Activated T-helper 2 cell treated with anti-CD3 and anti-CD28 coated beads, Interferon-gamma antibody, Interleukin-2, Interleukin-4, amounts not matched to agents 10 μg/mL and 5 μg/mL and 100 μg/mL, durations not matched to agents 14 hours and 24 hours and 36 hours (primary cell): Measurements from ENCODE around the gene UBE2E2. TPM values are rescaled to one million over a fixed set of nuclear protein-coding genes. Genes with fewer than 3 reads are reported as not detected.

Experiments
- DNase-seq: peaks from one replicate; pipeline ENCODE4 v3.0.0; 2021; ENCODE audit warnings: low spot score
- H3K27ac Mint-ChIP-seq: one replicate; pipeline ENCODE4 v1.8.0; 2021; ENCODE audit warnings: mixed read lengths
- H3K27me3 Mint-ChIP-seq: one replicate; pipeline ENCODE4 v1.8.0; 2021; ENCODE audit warnings: low read depth, mixed read lengths
- H3K36me3 Mint-ChIP-seq: one replicate; pipeline ENCODE4 v1.8.0; 2021; ENCODE audit warnings: low read depth, mixed read lengths
- H3K4me1 Mint-ChIP-seq: one replicate; pipeline ENCODE4 v1.8.0; 2021; ENCODE audit warnings: low read depth, mixed read lengths
- H3K4me3 Mint-ChIP-seq: one replicate; pipeline ENCODE4 v1.8.0; 2021; ENCODE audit warnings: low read depth, mild to moderate bottlenecking, moderate library complexity, mixed read lengths
- H3K9me3 Mint-ChIP-seq: one replicate; pipeline ENCODE4 v1.8.0; 2021; ENCODE audit warnings: mixed read lengths
- intact Hi-C: fragments of 100-400 bp; cut with micrococcal nuclease; formaldehyde crosslinking; loops from one replicate; pipeline ENCODE4 v1.15.1; 2023
- total RNA-seq: library from RNA; stranded (reverse); gene quantifications from 2 replicates; pipeline ENCODE4 v1.2.3, GENCODE V29; 2022

The UBE2E2 gene
- total RNA-seq, 1 donor from 2014 or later: 7.5 TPM

- H3K27ac Mint-ChIP-seq: no peak overlapping the region
- DNase-seq: no peak
- intact Hi-C loops: no loop called here
- no peaks in the 10 kb centered on the region for H3K9me3 Mint-ChIP-seq
- H3K4me3 Mint-ChIP-seq: no peak overlapping the region
- H3K36me3 Mint-ChIP-seq: no peaks in the 10 kb centered on the region
- H3K27me3 Mint-ChIP-seq: peaks cover 8% of the 10 kb centered on the region
- H3K4me1 Mint-ChIP-seq: no peaks in the 10 kb centered on the region
Observed at GRCh38 chr3:23405081-23405480, 202.0 kb downstream of the UBE2E2 start.

- Mint-ChIP-seq H3K27ac (no peak overlapping the region), H3K4me1 (no peaks in the 10 kb centered on the region), H3K36me3 (no peaks in the 10 kb centered on the region), H3K27me3 (peaks cover 12% of the 10 kb centered on the region), H3K9me3 (no peaks in the 10 kb centered on the region), H3K4me3 (no peak overlapping the region)
- no peak for DNase-seq
- intact Hi-C loops: no loop called here
Observed at GRCh38 chr3:23406601-23407000, 203.5 kb downstream of the UBE2E2 start.

- Mint-ChIP-seq H3K9me3 (peaks cover 5% of the 10 kb centered on the region), H3K36me3 (no peaks in the 10 kb centered on the region), H3K4me3 (no peak overlapping the region), H3K27ac (no peak overlapping the region), H3K27me3 (no peaks in the 10 kb centered on the region), H3K4me1 (no peaks in the 10 kb centered on the region)
- no peak for DNase-seq
- intact Hi-C loops: no loop called here
Observed at GRCh38 chr3:23418026-23418425, 214.9 kb downstream of the UBE2E2 start.

GRCh38 chr3:23421811-23422516, 218.8 kb downstream of the UBE2E2 start:
- intact Hi-C loops: no loop called here
- Mint-ChIP-seq H3K9me3 (no peaks in the 10 kb centered on the region), H3K4me3 (no peak overlapping the region), H3K4me1 (no peaks in the 10 kb centered on the region), H3K27me3 (peaks cover 13% of the 10 kb centered on the region), H3K36me3 (no peaks in the 10 kb centered on the region), H3K27ac (no peak overlapping the region)
- no peak for DNase-seq

GRCh38 chr3:23422517-23422851, 219.4 kb downstream of the UBE2E2 start:
- intact Hi-C loops: no loop called here
- no peak for DNase-seq
- no peaks in the 10 kb centered on the region for H3K4me1 Mint-ChIP-seq
- H3K27ac Mint-ChIP-seq: no peak overlapping the region
- H3K9me3 Mint-ChIP-seq: no peaks in the 10 kb centered on the region
- peaks cover 14% of the 10 kb centered on the region for H3K27me3 Mint-ChIP-seq
- no peaks in the 10 kb centered on the region for H3K36me3 Mint-ChIP-seq
- no peak overlapping the region for H3K4me3 Mint-ChIP-seq

GRCh38 chr3:23425410-23425809, 222.3 kb downstream of the UBE2E2 start:
- no peak for DNase-seq
- intact Hi-C loops: no loop called here
- H3K4me3 Mint-ChIP-seq: no peak overlapping the region

GRCh38 chr3:23430781-23431398, 227.8 kb downstream of the UBE2E2 start:
- peaks cover 16% of the 10 kb centered on the region for H3K27me3 Mint-ChIP-seq
- no peak for DNase-seq
- H3K36me3 Mint-ChIP-seq: no peaks in the 10 kb centered on the region
- no peaks in the 10 kb centered on the region for H3K9me3 Mint-ChIP-seq
- intact Hi-C loops: loop anchor here (10.0 kb wide), 1 partner anchor 226 kb away; the partner anchor contains the start of gene UBE2E2
- H3K4me3 Mint-ChIP-seq: no peak overlapping the region
- peaks cover 7% of the 10 kb centered on the region for H3K4me1 Mint-ChIP-seq
- H3K27ac Mint-ChIP-seq: no peak overlapping the region

More at GRCh38 chr3:23425410-23425809, 222.3 kb downstream of the UBE2E2 start:
- Mint-ChIP-seq H3K27ac (no peak overlapping the region), H3K36me3 (no peaks in the 10 kb centered on the region), H3K27me3 (peaks cover 16% of the 10 kb centered on the region), H3K4me1 (no peaks in the 10 kb centered on the region), H3K9me3 (no peaks in the 10 kb centered on the region)

- intact Hi-C loops: loop anchor here (10.0 kb wide), 1 partner anchor 227 kb away; the partner anchor contains the start of gene UBE2E2
- Mint-ChIP-seq H3K9me3 (no peaks in the 10 kb centered on the region), H3K27me3 (peaks cover 16% of the 10 kb centered on the region), H3K4me1 (peaks cover 7% of the 10 kb centered on the region), H3K36me3 (no peaks in the 10 kb centered on the region), H3K27ac (no peak overlapping the region), H3K4me3 (no peak overlapping the region)
- DNase-seq: no peak
Observed at GRCh38 chr3:23431764-23432163, 228.6 kb downstream of the UBE2E2 start.

GRCh38 chr3:23435318-23435717, 232.2 kb downstream of the UBE2E2 start:
- no peaks in the 10 kb centered on the region for H3K36me3 Mint-ChIP-seq
- intact Hi-C loops: loop anchor here (10.0 kb wide), 1 partner anchor 231 kb away; the partner anchor contains the start of gene UBE2E2
- H3K27ac Mint-ChIP-seq: no peak overlapping the region
- H3K4me1 Mint-ChIP-seq: peaks cover 19% of the 10 kb centered on the region
- H3K27me3 Mint-ChIP-seq: peaks cover 31% of the 10 kb centered on the region
- H3K4me3 Mint-ChIP-seq: no peak overlapping the region
- DNase-seq: no peak
- no peaks in the 10 kb centered on the region for H3K9me3 Mint-ChIP-seq

GRCh38 chr3:23435904-23436303, 232.8 kb downstream of the UBE2E2 start:
- Mint-ChIP-seq H3K4me3 (no peak overlapping the region), H3K4me1 (peaks cover 23% of the 10 kb centered on the region), H3K27ac (no peak overlapping the region), H3K9me3 (no peaks in the 10 kb centered on the region), H3K27me3 (peaks cover 28% of the 10 kb centered on the region), H3K36me3 (no peaks in the 10 kb centered on the region)
- DNase-seq: no peak
- intact Hi-C loops: loop anchor here (10.0 kb wide), 1 partner anchor 231 kb away; the partner anchor contains the start of gene UBE2E2

- H3K27me3 Mint-ChIP-seq: peaks cover 25% of the 10 kb centered on the region
- H3K4me1 Mint-ChIP-seq: peaks cover 25% of the 10 kb centered on the region
- H3K9me3 Mint-ChIP-seq: no peaks in the 10 kb centered on the region
- intact Hi-C loops: loop anchor here (10.0 kb wide), 1 partner anchor 233 kb away; the partner anchor contains the start of gene UBE2E2
- no peaks in the 10 kb centered on the region for H3K36me3 Mint-ChIP-seq
- H3K4me3 Mint-ChIP-seq: no peak overlapping the region
- DNase-seq: no peak
- no peak overlapping the region for H3K27ac Mint-ChIP-seq
Observed at GRCh38 chr3:23437484-23438145, 234.5 kb downstream of the UBE2E2 start.

- Mint-ChIP-seq H3K4me1 (peaks cover 33% of the 10 kb centered on the region), H3K9me3 (no peaks in the 10 kb centered on the region), H3K36me3 (no peaks in the 10 kb centered on the region), H3K27ac (no peak overlapping the region), H3K27me3 (peaks cover 25% of the 10 kb centered on the region), H3K4me3 (no peak overlapping the region)
- intact Hi-C loops: loop anchor here (10.0 kb wide), 1 partner anchor 234 kb away; the partner anchor contains the start of gene UBE2E2
- DNase-seq: no peak
Observed at GRCh38 chr3:23438657-23439056, 235.5 kb downstream of the UBE2E2 start.

- Mint-ChIP-seq H3K27me3 (peaks cover 25% of the 10 kb centered on the region), H3K4me1 (peaks cover 33% of the 10 kb centered on the region), H3K9me3 (no peaks in the 10 kb centered on the region), H3K36me3 (no peaks in the 10 kb centered on the region), H3K27ac (no peak overlapping the region), H3K4me3 (no peak overlapping the region)
- intact Hi-C loops: loop anchor here (10.0 kb wide), 1 partner anchor 234 kb away; the partner anchor contains the start of gene UBE2E2
- no peak for DNase-seq
Observed at GRCh38 chr3:23439080-23439479, 236.0 kb downstream of the UBE2E2 start.
